Hindlimb muscle (tissue), 1 donor: ENCODE measurements around the gene CAMK1D. TPM values are rescaled to one million over a fixed set of nuclear protein-coding genes. Genes with fewer than 3 reads are reported as not detected.

Experiments used
- DNase-seq: peaks from one replicate; pipeline ENCODE4 v3.0.0-alpha.2; 2013
- polyA plus RNA-seq: library from polyadenylated mRNA; unstranded; fragments of 120-200 nt; gene quantifications from one replicate; pipeline ENCODE4 v1.2.1, GENCODE V29; 2013; ENCODE audit not compliant: insufficient read length

The CAMK1D gene
- polyA plus RNA-seq, 1 donor, result 2.9 TPM

DNA sequence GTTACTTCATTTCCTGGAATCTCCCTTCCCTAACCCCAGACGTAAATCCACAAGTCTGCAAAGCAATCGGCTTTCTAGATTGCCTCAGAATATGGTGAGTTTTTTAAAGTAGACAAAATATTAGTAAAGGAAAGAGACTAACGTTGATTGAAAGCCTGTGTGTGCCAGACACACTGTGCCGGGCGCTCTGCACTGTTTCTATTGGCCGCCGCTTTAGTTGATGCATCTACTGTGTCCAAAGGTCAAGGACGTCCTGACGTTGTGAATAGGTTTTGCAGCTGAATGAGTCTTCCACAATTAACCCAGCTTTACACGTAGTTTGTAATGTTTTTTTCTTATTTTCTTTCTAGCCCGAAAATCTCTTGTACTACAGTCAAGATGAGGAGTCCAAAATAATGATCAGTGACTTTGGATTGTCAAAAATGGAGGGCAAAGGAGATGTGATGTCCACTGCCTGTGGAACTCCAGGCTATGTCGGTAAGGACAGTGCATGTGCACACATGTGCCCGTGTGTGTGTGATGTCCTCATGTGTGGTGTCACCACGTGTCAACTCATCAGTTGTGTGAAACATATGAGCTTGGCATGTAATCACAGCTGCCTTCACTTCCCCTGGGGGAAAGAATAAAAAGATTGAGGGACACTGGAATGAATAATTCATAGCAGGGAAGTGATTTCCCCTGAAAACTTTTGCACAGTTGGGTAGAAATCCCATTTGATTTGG is 420.1 kb downstream of the CAMK1D start:
- no peak for DNase-seq

- no peak for DNase-seq
Observed at GRCh38 chr10:12771981-12772760, 422.8 kb downstream of the CAMK1D start.

DNA sequence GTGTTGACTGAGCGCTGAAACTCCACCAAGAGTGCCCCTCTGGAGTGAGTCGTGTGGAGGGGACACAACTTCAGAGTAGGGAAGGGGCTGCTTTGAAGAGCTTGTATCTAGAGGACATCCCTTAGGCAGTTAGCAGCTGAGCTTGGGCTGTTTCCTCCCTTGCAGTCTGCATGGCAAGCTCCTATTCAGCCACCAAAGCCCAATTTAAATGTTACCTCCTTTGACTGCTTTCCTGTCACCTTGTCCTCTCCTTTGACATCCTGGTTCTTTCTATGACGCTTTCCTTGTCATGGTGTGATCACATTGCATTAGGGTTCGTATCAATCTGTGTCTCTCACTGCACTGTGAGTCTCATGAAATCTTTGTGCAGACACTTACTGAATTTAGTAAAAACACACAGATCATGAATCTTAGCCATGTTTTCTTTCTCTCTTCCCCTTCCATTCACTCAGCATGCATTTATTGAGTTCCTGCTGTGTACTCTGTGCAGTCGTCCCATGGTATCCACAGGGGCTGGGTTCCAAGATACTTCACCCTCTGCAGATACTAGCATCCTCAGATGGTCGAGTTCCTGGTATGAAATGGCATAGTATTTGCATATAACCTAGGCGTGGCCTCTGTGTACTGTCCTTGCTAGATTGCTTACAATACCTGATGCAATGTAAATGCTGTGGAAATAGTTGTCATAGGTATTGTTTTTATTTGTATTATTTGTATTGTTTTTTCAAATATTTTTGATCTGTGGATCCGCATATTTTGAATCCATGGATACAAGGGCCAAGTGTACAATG is 423.6 kb downstream of the CAMK1D start:
- no peak for DNase-seq

- no peak for DNase-seq
Observed at GRCh38 chr10:12774204-12774894, 425.0 kb downstream of the CAMK1D start.

DNA sequence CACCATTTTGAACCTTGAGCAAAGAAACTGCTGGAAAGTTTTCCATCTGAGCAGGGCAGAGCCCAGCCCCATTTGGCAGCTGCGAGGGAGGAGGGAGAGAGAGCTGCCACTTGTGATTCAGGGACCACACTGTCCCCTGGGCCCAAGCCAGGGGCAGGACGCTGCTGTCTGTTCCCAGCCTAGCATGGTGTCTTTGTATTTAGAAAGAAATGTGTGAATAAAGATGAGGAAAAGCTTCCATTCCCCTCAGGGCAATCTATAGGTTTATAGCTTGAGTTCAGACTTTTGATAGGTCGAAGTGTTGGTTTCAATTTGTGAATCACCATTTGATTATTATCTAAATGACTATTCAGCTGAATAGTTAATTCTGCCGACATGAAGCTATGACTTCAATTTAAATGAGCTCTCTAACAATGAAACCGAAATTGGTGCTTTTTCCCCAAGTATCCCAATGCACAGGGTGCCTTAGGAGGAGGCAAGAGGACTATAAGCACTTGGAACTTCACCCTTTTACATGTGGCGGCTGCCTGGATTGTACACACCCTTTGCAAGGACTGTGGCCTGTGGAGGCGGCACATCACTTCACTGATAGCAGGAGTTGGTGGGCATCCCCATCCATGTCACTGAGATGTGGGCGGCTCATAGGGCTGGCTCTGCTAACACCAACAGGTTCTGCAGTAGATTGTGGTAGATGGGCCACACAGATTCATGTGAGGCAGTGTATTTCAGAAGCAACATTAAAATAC is 428.7 kb downstream of the CAMK1D start:
- no peak for DNase-seq

GRCh38 chr10:12780634-12781601 is 431.6 kb downstream of the CAMK1D start:
- DNase-seq, result no peak

DNA sequence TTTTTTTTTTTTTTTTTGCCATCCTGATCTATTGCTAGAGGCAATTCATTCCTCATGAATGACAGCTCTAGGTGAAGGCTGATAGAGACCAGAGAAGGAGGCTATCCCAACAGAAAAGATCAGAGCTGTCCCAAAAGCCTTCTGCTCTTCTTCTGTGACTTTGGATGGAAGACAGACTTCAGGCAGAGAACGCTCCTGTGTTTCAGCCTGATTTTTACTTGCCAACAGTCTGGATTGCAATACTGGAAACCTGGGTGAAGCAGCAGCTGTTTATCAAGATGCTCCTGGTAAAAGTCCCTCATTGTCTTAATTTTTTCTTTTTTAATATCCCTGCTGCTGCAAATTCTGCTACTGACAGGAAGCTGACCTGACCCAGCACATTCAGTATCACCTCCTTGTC is 432.6 kb downstream of the CAMK1D start:
- DNase-seq, result no peak

DNA sequence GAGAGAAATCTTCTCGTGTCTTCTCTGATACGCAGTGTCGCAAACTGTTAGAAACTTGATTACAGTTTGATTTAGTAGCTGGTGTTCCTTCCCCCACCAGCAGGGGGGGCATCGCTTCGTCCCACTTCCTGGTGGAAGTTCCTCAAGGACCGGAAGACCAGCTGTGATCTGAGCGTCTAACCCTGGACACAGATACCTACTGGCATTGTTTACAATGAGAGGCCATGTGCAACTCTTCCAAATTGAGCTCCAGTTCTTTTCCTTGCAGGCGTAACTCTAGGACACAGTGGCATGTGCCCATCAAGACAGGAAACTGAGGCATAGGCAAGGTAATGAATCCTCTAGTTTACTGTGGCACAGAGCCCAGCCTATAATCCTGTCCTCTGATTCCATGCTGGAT is 433.2 kb downstream of the CAMK1D start:
- DNase-seq, result no peak

DNA sequence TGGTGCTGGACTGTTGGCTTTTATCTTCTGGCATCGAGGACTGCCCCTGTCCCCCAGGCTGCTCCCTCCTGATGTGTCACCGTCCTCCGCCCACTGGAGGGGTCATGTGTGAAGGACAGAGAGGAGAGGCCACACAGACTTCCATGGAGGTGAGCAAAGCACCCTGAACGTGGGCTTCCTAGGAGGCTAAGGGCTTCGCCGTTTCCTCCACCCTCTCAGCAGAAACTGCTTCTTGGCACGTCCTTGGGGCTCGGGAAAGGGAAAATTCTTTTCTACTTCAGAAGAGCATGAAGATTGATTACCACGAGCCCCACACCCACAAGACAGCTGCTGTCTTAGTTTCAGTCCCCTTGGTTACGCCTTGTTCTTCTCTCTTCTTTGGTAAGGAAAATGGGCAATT is 433.9 kb downstream of the CAMK1D start:
- DNase-seq, result peak; percentile 34

DNA sequence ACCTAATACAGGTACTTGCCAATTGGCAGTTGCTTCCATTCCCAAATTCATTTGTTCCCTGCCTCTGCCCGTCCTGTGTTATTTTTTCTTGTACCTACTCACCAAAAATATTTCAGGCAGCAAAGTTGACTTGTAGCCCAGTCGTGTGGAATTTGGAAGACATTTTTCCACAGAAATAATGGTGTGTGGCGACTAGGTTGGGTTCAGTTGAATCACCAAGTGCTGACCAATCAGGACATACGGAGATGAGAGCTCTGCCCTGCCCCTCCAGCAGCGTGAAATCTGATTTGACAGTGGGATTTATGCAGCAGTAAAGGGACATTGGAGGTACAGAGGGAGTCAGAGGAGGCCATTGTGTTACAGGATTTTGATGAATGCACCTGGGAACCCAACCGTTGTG is 435.3 kb downstream of the CAMK1D start:
- DNase-seq, result no peak

DNA sequence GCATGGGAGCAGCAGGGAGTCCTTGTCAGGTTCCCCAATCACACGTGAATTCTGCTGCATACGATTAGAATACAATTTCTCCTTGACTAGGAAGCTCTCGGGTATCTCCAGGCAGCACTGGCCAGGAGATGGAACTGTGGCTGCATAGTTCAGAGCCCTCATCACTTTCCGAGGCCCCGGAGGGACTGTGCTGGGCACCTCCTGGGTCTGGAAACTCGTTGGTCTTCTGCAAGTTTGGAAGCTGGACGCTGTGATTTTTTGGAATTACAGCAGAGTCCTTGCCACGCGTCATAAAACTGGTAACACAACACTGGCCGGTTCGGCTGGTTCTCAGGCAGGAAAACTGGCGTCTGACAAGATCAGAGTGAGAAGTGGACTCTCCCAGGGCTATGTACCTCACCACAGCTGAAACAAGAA is 436.1 kb downstream of the CAMK1D start:
- no peak for DNase-seq

DNA sequence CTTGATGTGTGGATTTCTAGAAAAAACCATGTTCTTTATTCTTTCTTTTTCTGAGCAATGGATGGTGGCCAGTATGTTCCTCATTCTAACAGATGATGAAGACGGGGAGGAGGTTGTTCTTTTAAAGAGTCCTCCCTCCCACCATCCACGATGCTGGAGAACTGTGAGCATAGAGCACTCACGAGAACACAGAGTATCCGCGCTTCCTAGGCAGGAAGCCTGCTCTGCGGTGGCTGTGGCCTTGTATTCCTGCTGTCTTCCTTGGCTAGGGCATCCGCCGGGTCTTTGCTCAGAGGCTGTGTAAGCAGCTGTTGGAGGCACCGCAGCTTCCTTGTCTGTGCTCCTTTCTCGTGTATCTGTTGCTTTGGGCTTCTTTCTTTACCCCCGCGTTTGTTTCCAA is 437.9 kb downstream of the CAMK1D start:
- no peak for DNase-seq

GRCh38 chr10:12788277-12788676 is 438.9 kb downstream of the CAMK1D start:
- DNase-seq, result no peak

DNA sequence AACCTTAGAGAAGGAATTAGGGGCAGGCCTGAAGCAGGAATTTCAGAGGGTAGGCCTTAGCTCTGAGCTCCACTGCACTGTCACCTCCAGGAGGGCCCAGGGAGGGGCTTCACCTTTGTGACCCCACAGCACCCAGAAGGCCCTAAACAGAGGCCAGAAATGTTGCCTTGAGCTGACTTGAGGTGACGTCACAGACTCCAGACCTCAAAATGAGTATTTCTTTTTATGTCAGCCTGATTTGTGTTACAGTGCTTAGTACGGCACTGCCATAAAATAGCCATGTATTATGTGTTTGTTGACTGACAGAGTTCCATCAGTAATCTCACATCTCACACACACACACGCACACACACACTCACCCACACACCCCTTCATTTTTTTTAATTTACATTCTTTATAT is 440.9 kb downstream of the CAMK1D start:
- DNase-seq, result no peak

GRCh38 chr10:12791728-12792127 is 442.4 kb downstream of the CAMK1D start:
- DNase-seq, result no peak

DNA sequence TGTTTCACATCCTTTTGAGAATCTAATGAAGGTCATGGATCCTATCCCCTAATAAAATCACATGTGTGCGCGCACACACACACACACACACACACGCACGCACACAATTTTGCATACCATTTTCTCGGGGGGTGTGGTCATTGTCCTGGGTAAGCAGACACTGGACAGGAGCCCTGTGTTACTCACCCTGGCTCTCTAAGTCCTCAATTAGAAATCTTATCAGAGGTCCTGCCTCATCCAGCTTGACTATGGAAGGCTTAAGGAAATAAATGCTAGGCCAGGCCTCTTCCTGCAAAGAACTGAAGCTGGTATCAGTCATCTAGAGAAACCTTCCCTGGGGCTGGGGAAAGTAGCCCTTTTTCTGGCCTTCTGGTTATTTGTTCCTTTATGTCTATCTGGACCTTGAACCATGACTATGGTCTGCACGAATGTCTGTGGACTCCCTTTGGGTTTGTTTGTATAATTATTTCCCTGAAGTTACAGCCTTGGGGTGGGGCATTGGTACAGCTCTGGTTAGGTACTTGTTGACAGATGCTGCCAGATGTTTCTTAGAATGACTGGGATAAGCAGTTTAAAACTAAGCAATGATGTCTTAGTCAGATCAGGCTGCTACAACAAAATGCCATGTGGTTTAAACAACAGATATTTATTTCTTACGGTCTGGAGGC is 443.7 kb downstream of the CAMK1D start:
- DNase-seq, result no peak

- DNase-seq, result no peak
Observed at GRCh38 chr10:12795315-12796110, 446.2 kb downstream of the CAMK1D start.

- DNase-seq, result no peak
Observed at GRCh38 chr10:12796401-12797160, 447.2 kb downstream of the CAMK1D start.
